Superior temporal gyrus (tissue), 1 donor: ENCODE data around the gene EWSR1.

Experiments
- DNase-seq: peaks from one replicate; pipeline ENCODE4 v3.0.0-alpha.2; 2016; ENCODE audit errors: extremely low spot score

EWSR1 gene

GRCh38 chr22:29302681-29303465 lies 34.8 kb downstream of the EWSR1 start:
- DNase-seq: no peak

GRCh38 chr22:29305836-29306174 lies 37.7 kb downstream of the EWSR1 start:
- DNase-seq: no peak

- DNase-seq: peak; percentile 63
Measured at GRCh38 chr22:29306175-29306834, 38.2 kb downstream of the EWSR1 start, which contains the start of gene GAS2L1. GAS2L1 (plus strand) TSS chr22:29306650; CDS start chr22:29308106, 1,456 bp downstream.

GRCh38 chr22:29306835-29307595 lies 38.9 kb downstream of the EWSR1 start:
- DNase-seq: no peak

- DNase-seq: no peak
Measured at GRCh38 chr22:29307596-29308147, 39.6 kb downstream of the EWSR1 start.

GRCh38 chr22:29308148-29308790 lies 40.2 kb downstream of the EWSR1 start:
- no peak for DNase-seq

GRCh38 chr22:29308791-29309262 lies 40.8 kb downstream of the EWSR1 start:
- DNase-seq: no peak

GRCh38 chr22:29309332-29310064 lies 41.4 kb downstream of the EWSR1 start:
- no peak for DNase-seq

GRCh38 chr22:29310065-29310862 lies 42.2 kb downstream of the EWSR1 start:
- no peak for DNase-seq

- peak; percentile 95 for DNase-seq
Measured at GRCh38 chr22:29310863-29311339, 42.8 kb downstream of the EWSR1 start.

- DNase-seq: no peak
Measured at GRCh38 chr22:29311464-29312217, 43.6 kb downstream of the EWSR1 start.

- no peak for DNase-seq
Measured at GRCh38 chr22:29312218-29313125, 44.4 kb downstream of the EWSR1 start.

GRCh38 chr22:29313126-29313575 lies 45.1 kb downstream of the EWSR1 start:
- no peak for DNase-seq

- DNase-seq: peak; percentile 20
Measured at GRCh38 chr22:29313576-29314466, 45.8 kb downstream of the EWSR1 start.

- no peak for DNase-seq
Measured at GRCh38 chr22:29314537-29315285, 46.6 kb downstream of the EWSR1 start.
